Fibroblast of lung (primary cell): ENCODE results near the gene B4GALT2. TPM values are rescaled to one million over a fixed set of nuclear protein-coding genes. Genes with fewer than 3 reads are reported as not detected.

ENCODE experiments used
- DNase-seq, 2 donors: peaks; one replicate each; pipeline versions ENCODE4 v3.0.0 to v3.0.0-alpha.2; 2010; ENCODE audit warnings: low read depth in 2 of 2
- H2AFZ ChIP-seq: 2 replicates; pipeline ENCODE4 v1.5.1; 2012; ENCODE audit warnings: low read length, control low read depth, inconsistent platforms
- H3K27ac ChIP-seq: 2 replicates; pipeline ENCODE4 v1.5.1; 2011; ENCODE audit warnings: low read length, control low read depth; ENCODE audit not compliant: insufficient read depth
- H3K27me3 ChIP-seq: 2 replicates; pipeline ENCODE4 v1.5.1; 2011; ENCODE audit warnings: mild to moderate bottlenecking, low read length; ENCODE audit not compliant: control insufficient read depth, insufficient read depth
- H3K36me3 ChIP-seq: 2 replicates; pipeline ENCODE4 v1.5.1; 2011; ENCODE audit warnings: low read length; ENCODE audit not compliant: control insufficient read depth, insufficient read depth
- H3K4me1 ChIP-seq: 2 replicates; pipeline ENCODE4 v1.5.1; 2011; ENCODE audit warnings: low read length; ENCODE audit not compliant: control insufficient read depth, insufficient read depth; ENCODE audit errors: extremely low read depth
- H3K4me2 ChIP-seq: 2 replicates; pipeline ENCODE4 v1.5.1; 2011; ENCODE audit warnings: low read length, control low read depth; ENCODE audit not compliant: insufficient read depth; ENCODE audit errors: extremely low read depth
- H3K4me3 ChIP-seq, 4 experiments: fragments of 200-600 bp in 1 of 4; sonication (generic) in 1 of 4; replicated peaks in 1 of 4; 2 replicates each; pipeline ENCODE4 v1.5.1; 2011 to 2016; ENCODE audit warnings: low read length in 4 of 4, low read depth in 3 of 4, mild to moderate bottlenecking in 3 of 4, control low read depth in 2 of 4, inconsistent platforms in 1 of 4, mixed read lengths in 1 of 4; ENCODE audit not compliant: insufficient read depth in 1 of 4; ENCODE audit errors: control extremely low read depth in 1 of 4
- H3K79me2 ChIP-seq: 2 replicates; pipeline ENCODE4 v1.5.1; 2012; ENCODE audit warnings: mild to moderate bottlenecking, low read length, inconsistent platforms; ENCODE audit not compliant: control insufficient read depth, insufficient read depth
- H3K9ac ChIP-seq: 2 replicates; pipeline ENCODE4 v1.5.1; 2011; ENCODE audit warnings: mild to moderate bottlenecking, low read length, control low read depth; ENCODE audit not compliant: insufficient read depth
- H3K9me3 ChIP-seq: 2 replicates; pipeline ENCODE4 v1.5.1; 2012; ENCODE audit warnings: low read depth, low read length; ENCODE audit not compliant: control insufficient read depth, insufficient read depth
- H4K20me1 ChIP-seq: 2 replicates; pipeline ENCODE4 v1.5.1; 2011; ENCODE audit warnings: low read length; ENCODE audit not compliant: control insufficient read depth, insufficient read depth; ENCODE audit errors: extremely low read depth
- CTCF ChIP-seq, 2 donors: IDR thresholded peaks in 1 of 2; conservative IDR thresholded peaks in 1 of 2; 1 replicate in 1 of 2; 2 replicates in 1 of 2; pipeline ENCODE4 v1.5.1; 2011 to 2012; ENCODE audit warnings: low read length in 2 of 2, control low read depth in 1 of 2, inconsistent platforms in 1 of 2, low read depth in 1 of 2, mild to moderate bottlenecking in 1 of 2
- EZH2 ChIP-seq: IDR thresholded peaks from 2 replicates; pipeline ENCODE4 v1.5.1; 2012; ENCODE audit warnings: low read length, control low read depth, mild to moderate bottlenecking; ENCODE audit errors: missing control alignments
- polyA plus RNA-seq, 2 donors: library from polyadenylated mRNA; depleted of rRNA in 1 of 2; stranded (reverse) in 1 of 2; unstranded in 1 of 2; fragments of >200 nt; gene quantifications; 2 replicates each; pipeline ENCODE4 v1.2.1, GENCODE V29; 2011 to 2012; ENCODE audit warnings: missing spikeins in 1 of 2
- total RNA-seq: library from RNA; depleted of rRNA; stranded (reverse); fragments of >200 nt; gene quantifications from 2 replicates; pipeline ENCODE4 v1.2.1, GENCODE V29; 2014

The B4GALT2 gene
- total and polyA plus RNA-seq, 2 donors (not counting 1 experiment from before 2014, with no cell fraction given), result 40.6 to 55.0 TPM

- peak overlapping the region; percentile 44 for H3K27ac ChIP-seq
- peak overlapping the region; percentile 42 to 67 (median 58) for H3K4me3 ChIP-seq
Observed at GRCh38 chr1:43991200-43991475, 12.1 kb downstream of the B4GALT2 start.

DNA sequence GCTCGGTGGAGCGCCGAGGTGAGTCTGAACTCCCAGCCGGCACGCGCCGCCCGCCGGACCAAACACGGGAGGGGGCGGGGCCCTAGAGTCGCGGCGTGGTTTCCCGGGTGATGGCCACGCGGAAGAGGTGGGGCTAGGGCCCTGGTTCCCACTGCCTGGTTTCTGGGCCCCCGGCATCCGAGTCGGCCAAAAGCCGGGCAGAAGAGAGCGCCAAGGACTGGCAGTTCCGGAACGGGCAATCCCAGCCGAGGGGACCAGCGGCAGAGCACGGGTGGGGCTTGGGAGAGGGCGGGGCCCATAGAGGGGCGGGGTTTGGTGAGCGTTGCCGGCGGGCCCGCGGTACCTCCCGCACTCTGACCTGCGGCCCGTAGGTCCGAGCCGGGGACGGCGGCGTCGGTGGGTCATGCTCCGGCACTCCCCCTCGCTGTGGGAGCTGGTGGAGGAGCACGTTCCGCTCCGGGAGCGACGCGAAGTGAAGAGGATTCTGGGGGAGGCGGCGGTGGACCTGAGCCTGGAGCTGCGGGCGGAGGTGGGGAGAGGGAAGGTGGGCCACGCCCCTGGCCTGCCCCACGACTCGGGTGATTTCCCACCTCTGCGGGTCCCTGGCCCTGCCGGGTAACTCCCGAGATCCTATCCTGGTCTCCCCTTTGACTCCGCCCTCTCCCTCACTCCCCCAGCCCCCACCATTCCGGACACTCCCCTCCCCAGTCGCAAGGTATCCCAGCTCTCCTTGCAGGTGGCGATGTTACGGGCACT is 12.6 kb downstream of the B4GALT2 start, which contains the start of gene CCDC24:
CCDC24 (plus strand) TSS at position 124 of the 756 bp plus-strand sequence; CDS start at position 404, 280 bp downstream.
- no peaks in the 10 kb centered on the region for H3K27me3 ChIP-seq
- no peaks in the 10 kb centered on the region for H3K9me3 ChIP-seq
- peak within 1 kb of the TSS; percentile 44 for H3K27ac ChIP-seq
- H3K36me3 ChIP-seq, result no peaks in the 10 kb centered on the region
- H3K4me3 ChIP-seq, result peak within 1 kb of the TSS; percentile 42 to 67 (median 58)
- H3K4me1 ChIP-seq, result peaks cover 3% of the 10 kb centered on the region
- no peaks in the 10 kb centered on the region for H3K79me2 ChIP-seq
- peak within 1 kb of the TSS; percentile 93 for H3K4me2 ChIP-seq
- DNase-seq, result peak; percentile 68 to 74
- H4K20me1 ChIP-seq, result no peaks in the 10 kb centered on the region
- peak within 1 kb of the TSS; percentile 60 for H3K9ac ChIP-seq
- peak within 1 kb of the TSS; percentile 61 for H2AFZ ChIP-seq
- TF ChIP-seq EZH2 (no peak), CTCF (conservative IDR thresholded peaks at IDR 0.05 in 1 of 2, IDR thresholded peaks at IDR 0.05 in 1 of 2; ENCODE audit: low read depth in 1 of 2, low read length in 2 of 2) (no peak)

More at GRCh38 chr1:43991200-43991475, 12.1 kb downstream of the B4GALT2 start:
- Histone ChIP-seq H3K27me3 (no peaks in the 10 kb centered on the region), H3K9me3 (no peaks in the 10 kb centered on the region), H3K36me3 (no peaks in the 10 kb centered on the region), H2AFZ (peak overlapping the region; percentile 61), H3K4me1 (peaks cover 3% of the 10 kb centered on the region), H3K79me2 (no peaks in the 10 kb centered on the region), H4K20me1 (no peaks in the 10 kb centered on the region), H3K9ac (peak overlapping the region; percentile 60), H3K4me2 (peak overlapping the region; percentile 93)
- no peak for DNase-seq
- TF ChIP-seq EZH2 (no peak), CTCF (conservative IDR thresholded peaks at IDR 0.05 in 1 of 2, IDR thresholded peaks at IDR 0.05 in 1 of 2; ENCODE audit: low read depth in 1 of 2, low read length in 2 of 2) (no peak)

DNA sequence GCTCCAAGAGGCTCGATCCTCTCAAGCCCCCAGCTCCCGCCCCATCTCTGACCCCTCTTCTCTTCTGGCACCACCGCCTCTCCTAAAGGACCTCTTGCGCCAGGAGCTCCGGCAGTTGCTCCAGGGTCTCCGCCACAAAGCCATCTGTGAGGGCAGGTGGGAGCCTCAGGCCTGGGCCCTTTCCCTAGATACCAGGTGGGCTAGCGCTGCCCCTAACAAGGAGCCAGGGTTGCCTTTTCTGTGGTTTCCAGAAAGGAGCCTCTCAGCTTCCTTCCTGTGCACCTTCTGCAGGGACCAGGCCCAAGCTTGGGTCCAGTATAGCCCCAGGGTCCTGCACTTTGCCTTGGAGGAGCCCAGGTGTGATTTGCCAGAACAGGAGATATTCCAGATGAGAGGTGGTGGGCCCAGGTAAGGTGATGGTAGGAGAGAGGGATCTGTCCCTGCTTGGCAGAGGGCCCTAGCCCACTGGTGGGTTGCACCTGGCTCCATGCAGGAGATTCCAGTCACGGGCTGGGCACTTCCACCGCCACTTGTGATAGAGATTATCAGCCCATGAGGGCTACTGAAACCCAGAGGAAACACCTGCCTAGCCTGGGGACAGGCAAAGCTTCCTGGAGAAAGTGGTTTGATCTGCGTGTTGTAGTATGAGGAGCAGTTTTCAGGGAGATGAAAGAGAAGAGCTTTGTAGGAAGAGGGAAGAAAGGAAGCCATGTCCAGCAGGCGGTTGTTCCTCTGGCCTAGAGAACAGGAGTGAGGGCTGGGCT is 13.4 kb downstream of the B4GALT2 start:
- Histone ChIP-seq H2AFZ (no peak overlapping the region), H3K9ac (no peak overlapping the region)

More for the DNA sequence above, 13.4 kb downstream of the B4GALT2 start:
- H3K27ac ChIP-seq, result no peak overlapping the region
- H3K4me3 ChIP-seq, result peak overlapping the region; percentile 42 to 67 (median 58)
- no peaks in the 10 kb centered on the region for H3K79me2 ChIP-seq
- H3K36me3 ChIP-seq, result no peaks in the 10 kb centered on the region
- H3K27me3 ChIP-seq, result no peaks in the 10 kb centered on the region
- no peak for TF ChIP-seq EZH2
- TF ChIP-seq CTCF (conservative IDR thresholded peaks at IDR 0.05 in 1 of 2, IDR thresholded peaks at IDR 0.05 in 1 of 2; ENCODE audit: low read depth in 1 of 2, low read length in 2 of 2), result no peak
- H4K20me1 ChIP-seq, result no peaks in the 10 kb centered on the region
- H3K9me3 ChIP-seq, result no peaks in the 10 kb centered on the region
- H3K4me2 ChIP-seq, result peak overlapping the region; percentile 69
- DNase-seq, result no peak
- peaks cover 3% of the 10 kb centered on the region for H3K4me1 ChIP-seq
